ENCODE measurements around the gene ITGAX. TPM values are rescaled to one million over a fixed set of nuclear protein-coding genes. Genes with fewer than 3 reads are reported as not detected.
A peak's percentile ranks its signal among the peaks of the same experiment; 100 is the strongest.
"Not testable (repeated sequence)": the region's sequence is repeated elsewhere in the genome, so short reads cannot be mapped to it uniquely, and the experiment has no call there.

Gene ITGAX
- total RNA-seq (2014; rRNA removed; shearing (Covaris generic)) = not detected in 2 replicates
- 0.31 TPM in 1 of 2 replicates, not detected in the other for polyA plus RNA-seq (2014; cell fraction: nucleus; rRNA removed)

- DNase-seq (ENCODE audit: extremely low read depth, low read depth) = peak; percentile 4
Observed at GRCh38 chr16:31354394-31355291, at the start of gene ITGAX. TSS of gene ITGAX (plus strand) at chr16:31355176. CDS start at chr16:31355255, 79 bp downstream.

DNA sequence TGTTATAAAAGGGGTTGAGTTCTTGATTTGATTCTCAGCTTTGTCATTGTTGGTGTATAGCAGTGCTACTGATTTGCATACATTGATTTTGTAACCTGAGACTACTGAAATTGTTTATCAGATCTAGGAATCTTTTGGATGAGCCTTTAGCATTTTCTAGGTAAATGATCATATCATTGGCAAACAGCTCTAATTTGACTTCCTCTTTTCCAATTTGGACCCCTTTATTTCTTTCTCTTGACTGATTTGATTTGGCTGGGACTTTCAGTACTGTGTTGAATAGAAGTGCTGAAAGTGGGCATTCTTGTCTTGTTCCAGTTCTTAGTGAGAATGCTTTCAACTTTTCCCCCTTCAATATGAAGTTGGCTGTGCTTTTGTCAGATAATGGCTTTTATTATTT, 49.8 kb upstream of the ITGAX start:
- DNase-seq (ENCODE audit: extremely low read depth, low read depth) = no peak

GRCh38 chr16:31308381-31308780, 46.6 kb upstream of the ITGAX start:
- DNase-seq (ENCODE audit: extremely low read depth, low read depth) = not testable (repeated sequence)

- no peak for DNase-seq (ENCODE audit: extremely low read depth, low read depth)
Observed at GRCh38 chr16:31322500-31322899, 32.5 kb upstream of the ITGAX start.

- DNase-seq (ENCODE audit: extremely low read depth, low read depth) = no peak
Observed at GRCh38 chr16:31323959-31324629, 30.9 kb upstream of the ITGAX start.

- no peak for DNase-seq (ENCODE audit: extremely low read depth, low read depth)
Observed at GRCh38 chr16:31325171-31325570, 29.8 kb upstream of the ITGAX start.

- no peak for DNase-seq (ENCODE audit: extremely low read depth, low read depth)
Observed at GRCh38 chr16:31327646-31328225, 27.2 kb upstream of the ITGAX start.

DNA sequence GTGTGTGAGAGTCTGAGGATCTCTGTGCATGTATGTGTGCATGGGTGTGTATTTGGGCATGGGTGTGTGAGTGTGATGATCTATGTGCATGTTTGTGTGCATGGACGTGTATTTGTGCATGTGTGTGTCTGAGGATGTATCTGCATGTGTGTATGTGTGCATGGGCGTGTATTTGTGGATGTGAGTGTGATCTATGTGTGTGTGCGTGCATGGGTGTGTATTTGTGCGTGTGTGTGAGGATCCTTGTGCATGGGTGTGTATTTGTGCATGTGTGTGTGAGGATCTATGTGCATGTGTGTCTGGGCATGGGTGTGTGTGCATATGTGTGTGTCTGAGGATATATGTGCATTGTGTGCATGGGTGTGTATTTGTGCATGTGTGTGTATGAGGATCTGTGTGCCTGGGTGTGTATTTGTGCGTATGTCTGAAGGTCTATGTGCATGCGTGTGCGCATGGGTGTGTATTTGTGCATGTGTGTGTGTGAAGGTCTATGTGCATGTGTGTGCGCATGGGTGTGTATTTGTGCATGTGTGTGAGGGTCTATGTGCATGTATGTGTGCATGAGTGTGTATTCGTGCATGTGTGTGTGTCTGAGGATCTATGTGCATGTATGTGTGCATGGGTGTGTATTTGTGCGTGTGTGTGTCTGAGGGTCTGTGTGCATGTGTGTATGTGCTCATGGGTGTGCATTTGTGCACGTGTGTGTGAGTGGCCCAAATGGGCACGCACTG, 26.5 kb upstream of the ITGAX start:
- no peak for DNase-seq (ENCODE audit: extremely low read depth, low read depth)

- DNase-seq (ENCODE audit: extremely low read depth, low read depth) = no peak
Observed at GRCh38 chr16:31329671-31330552, 25.1 kb upstream of the ITGAX start.

- no peak for DNase-seq (ENCODE audit: extremely low read depth, low read depth)
Observed at GRCh38 chr16:31330553-31330890, 24.5 kb upstream of the ITGAX start.

DNA sequence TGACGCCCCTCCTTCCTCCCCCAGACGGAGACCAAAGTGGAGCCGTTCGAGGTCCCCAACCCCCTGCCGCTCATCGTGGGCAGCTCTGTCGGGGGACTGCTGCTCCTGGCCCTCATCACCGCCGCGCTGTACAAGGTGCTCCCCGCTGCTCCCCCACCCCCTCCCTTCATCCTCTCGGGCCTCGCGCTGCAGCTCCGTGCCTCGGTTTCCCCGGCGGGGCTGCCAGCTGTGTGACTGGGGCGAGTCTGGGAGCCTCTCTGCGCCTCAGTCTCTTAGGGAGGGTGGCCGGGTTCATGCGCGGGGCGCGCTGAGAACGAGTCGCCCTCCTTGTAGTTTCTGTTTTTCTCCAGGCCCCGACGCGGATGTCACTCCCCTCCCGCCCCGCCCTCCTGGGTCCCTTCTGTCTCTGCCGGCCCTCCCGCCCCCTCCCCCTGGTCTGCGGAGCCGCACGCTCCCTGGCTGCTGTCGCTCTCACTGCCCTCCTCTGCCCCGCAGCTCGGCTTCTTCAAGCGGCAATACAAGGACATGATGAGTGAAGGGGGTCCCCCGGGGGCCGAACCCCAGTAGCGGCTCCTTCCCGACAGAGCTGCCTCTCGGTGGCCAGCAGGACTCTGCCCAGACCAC, 23.7 kb upstream of the ITGAX start:
- no peak for DNase-seq (ENCODE audit: extremely low read depth, low read depth)

DNA sequence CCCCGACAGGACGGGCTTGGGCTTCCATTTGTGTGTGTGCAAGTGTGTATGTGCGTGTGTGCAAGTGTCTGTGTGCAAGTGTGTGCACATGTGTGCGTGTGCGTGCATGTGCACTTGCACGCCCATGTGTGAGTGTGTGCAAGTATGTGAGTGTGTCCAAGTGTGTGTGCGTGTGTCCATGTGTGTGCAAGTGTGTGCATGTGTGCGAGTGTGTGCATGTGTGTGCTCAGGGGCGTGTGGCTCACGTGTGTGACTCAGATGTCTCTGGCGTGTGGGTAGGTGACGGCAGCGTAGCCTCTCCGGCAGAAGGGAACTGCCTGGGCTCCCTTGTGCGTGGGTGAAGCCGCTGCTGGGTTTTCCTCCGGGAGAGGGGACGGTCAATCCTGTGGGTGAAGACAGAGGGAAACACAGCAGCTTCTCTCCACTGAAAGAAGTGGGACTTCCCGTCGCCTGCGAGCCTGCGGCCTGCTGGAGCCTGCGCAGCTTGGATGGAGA, 23.1 kb upstream of the ITGAX start:
- DNase-seq (ENCODE audit: extremely low read depth, low read depth) = no peak

DNA sequence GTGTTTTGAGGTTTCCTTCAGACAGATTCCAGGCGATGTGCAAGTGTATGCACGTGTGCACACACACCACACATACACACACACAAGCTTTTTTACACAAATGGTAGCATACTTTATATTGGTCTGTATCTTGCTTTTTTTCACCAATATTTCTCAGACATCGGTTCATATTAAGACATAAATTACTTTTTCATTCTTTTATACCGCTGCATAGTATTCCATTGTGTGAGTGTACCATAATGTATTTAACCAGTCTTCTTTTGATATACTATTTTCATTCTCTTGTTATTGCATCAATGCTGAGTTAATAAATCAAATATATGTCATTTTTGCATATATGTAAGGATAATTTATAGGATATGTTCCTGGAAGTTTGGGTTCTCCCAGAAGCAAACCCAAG, 22.4 kb upstream of the ITGAX start:
- DNase-seq (ENCODE audit: extremely low read depth, low read depth) = no peak

GRCh38 chr16:31333686-31334649, 21.0 kb upstream of the ITGAX start:
- peak; percentile 41 for DNase-seq (ENCODE audit: extremely low read depth, low read depth)

DNA sequence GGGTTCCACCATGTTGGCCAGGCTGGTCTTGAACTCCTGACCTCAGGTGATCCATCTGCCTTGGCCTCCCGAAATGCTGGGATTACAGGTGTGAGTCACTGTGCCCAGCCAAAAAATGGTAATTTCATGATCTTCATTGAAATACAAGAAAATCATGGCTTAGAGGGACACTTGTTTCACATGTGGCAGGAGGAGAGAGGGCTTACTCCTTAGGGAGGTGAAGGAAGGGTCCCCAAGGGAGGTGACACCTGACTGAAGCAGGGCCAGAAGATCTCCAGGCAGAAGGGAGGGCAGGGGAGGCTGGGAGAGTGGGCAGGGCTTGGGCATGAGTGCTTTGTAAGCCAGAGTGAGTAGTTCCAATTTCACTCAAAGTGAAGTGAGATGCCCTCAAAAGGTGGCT, 20.0 kb upstream of the ITGAX start:
- DNase-seq (ENCODE audit: extremely low read depth, low read depth) = no peak

DNA sequence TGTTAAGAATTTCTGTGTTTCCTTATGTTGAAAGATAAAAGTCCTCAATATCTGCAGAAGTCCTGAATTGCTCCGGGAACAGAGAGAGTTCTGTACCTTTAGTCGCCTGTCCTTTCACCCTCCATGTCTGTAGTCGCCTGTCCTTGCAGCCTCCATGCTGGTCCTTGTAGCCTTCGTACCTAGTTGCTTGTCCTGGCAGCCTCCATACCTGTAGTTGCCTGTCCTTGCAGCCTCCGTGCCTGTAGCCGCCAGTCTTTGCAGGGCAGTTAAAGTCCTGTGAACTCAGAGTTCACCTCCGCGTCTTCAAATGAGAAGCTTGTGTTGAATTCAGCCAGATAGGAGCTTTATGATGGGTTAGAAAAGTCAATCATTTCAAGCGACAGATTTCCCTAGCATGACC, 19.5 kb upstream of the ITGAX start:
- no peak for DNase-seq (ENCODE audit: extremely low read depth, low read depth)

GRCh38 chr16:31338166-31338685, 16.8 kb upstream of the ITGAX start:
- DNase-seq (ENCODE audit: extremely low read depth, low read depth) = not testable (repeated sequence)

GRCh38 chr16:31344712-31345111, 10.3 kb upstream of the ITGAX start:
- DNase-seq (ENCODE audit: extremely low read depth, low read depth) = no peak

All from NCI-H460 (cell line).